Measurements from ENCODE around the gene RAB44.

DNA sequence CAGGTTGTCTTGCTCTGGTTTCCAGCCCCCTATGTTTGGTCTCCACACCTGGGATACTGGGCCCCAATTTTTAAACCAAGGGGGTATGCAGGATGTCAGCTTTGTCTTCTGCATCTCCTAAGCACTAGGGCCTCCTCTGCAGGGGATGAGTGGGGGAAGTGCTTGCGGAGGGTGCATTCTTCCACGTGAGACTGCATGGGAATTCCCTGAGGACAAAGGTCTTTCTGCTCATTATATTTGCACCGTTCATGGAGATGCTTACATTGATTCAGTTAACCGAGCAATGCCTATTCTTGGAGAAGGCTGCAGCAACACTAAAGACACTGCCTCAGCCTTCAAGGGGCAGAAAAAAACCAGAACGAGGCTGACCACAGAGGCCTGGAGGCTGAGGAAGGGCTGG is 45.4 kb downstream of the RAB44 start:
- TF ChIP-seq RFX5 (IDR thresholded peaks at IDR 0.05; ENCODE audit: low read depth, low read length): no peak
- TF ChIP-seq, protein P1, sequence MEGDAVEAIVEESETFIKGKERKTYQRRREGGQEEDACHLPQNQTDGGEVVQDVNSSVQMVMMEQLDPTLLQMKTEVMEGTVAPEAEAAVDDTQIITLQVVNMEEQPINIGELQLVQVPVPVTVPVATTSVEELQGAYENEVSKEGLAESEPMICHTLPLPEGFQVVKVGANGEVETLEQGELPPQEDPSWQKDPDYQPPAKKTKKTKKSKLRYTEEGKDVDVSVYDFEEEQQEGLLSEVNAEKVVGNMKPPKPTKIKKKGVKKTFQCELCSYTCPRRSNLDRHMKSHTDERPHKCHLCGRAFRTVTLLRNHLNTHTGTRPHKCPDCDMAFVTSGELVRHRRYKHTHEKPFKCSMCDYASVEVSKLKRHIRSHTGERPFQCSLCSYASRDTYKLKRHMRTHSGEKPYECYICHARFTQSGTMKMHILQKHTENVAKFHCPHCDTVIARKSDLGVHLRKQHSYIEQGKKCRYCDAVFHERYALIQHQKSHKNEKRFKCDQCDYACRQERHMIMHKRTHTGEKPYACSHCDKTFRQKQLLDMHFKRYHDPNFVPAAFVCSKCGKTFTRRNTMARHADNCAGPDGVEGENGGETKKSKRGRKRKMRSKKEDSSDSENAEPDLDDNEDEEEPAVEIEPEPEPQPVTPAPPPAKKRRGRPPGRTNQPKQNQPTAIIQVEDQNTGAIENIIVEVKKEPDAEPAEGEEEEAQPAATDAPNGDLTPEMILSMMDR (conservative IDR thresholded peaks at IDR 0.05; ENCODE audit: low read depth, low read length): no peak
- no peak for TF ChIP-seq POLR2A (IDR thresholded peaks at IDR 0.05; ENCODE audit: low read depth, low read length)
- TF ChIP-seq, protein P2, sequence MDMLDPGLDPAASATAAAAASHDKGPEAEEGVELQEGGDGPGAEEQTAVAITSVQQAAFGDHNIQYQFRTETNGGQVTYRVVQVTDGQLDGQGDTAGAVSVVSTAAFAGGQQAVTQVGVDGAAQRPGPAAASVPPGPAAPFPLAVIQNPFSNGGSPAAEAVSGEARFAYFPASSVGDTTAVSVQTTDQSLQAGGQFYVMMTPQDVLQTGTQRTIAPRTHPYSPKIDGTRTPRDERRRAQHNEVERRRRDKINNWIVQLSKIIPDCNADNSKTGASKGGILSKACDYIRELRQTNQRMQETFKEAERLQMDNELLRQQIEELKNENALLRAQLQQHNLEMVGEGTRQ (IDR thresholded peaks at IDR 0.05; ENCODE audit: low read depth, low read length): no peak
- no peak for TF ChIP-seq NFE2L2 (IDR thresholded peaks at IDR 0.05; ENCODE audit: low read depth, low read length)
- TF ChIP-seq RCOR1 (IDR thresholded peaks at IDR 0.05; ENCODE audit: insufficient replicate concordance, low read length): no peak
- TF ChIP-seq CEBPB (IDR thresholded peaks at IDR 0.05; ENCODE audit: low read depth, low read length): no peak
- no peak for TF ChIP-seq RAD21 (IDR thresholded peaks at IDR 0.05; ENCODE audit: low read length)
- no peak for TF ChIP-seq MAFK (IDR thresholded peaks at IDR 0.05; ENCODE audit: low read depth, low read length)
- TF ChIP-seq, protein P3, sequence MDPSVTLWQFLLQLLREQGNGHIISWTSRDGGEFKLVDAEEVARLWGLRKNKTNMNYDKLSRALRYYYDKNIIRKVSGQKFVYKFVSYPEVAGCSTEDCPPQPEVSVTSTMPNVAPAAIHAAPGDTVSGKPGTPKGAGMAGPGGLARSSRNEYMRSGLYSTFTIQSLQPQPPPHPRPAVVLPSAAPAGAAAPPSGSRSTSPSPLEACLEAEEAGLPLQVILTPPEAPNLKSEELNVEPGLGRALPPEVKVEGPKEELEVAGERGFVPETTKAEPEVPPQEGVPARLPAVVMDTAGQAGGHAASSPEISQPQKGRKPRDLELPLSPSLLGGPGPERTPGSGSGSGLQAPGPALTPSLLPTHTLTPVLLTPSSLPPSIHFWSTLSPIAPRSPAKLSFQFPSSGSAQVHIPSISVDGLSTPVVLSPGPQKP (IDR thresholded peaks at IDR 0.05; ENCODE audit: borderline replicate concordance, low read depth, low read length): no peak
- TF ChIP-seq MXI1 (IDR thresholded peaks at IDR 0.05; ENCODE audit: borderline replicate concordance, low read depth, low read length): no peak
- TF ChIP-seq SMC3 (IDR thresholded peaks at IDR 0.05; ENCODE audit: low read depth, low read length): no peak

Data from IMR-90 (cell line).